Mesothelial cell of epicardium (in vitro differentiated cells): ENCODE data around the gene RAB11FIP2. TPM values are rescaled to one million over a fixed set of nuclear protein-coding genes. Genes with fewer than 3 reads are reported as not detected.

Experiments used
- DNase-seq, 2 experiments: peaks; one replicate each; pipeline ENCODE4 v3.0.0; 2021; ENCODE audit warnings: low spot score in 2 of 2; ENCODE audit not compliant: unreplicated experiment in 2 of 2
- H3K27ac Mint-ChIP-seq: 2 replicates; pipeline ENCODE4 v1.8.0; 2021; ENCODE audit warnings: mixed read lengths
- H3K27me3 Mint-ChIP-seq: 2 replicates; pipeline ENCODE4 v1.8.0; 2021; ENCODE audit warnings: low read depth, mixed read lengths
- H3K36me3 Mint-ChIP-seq: 2 replicates; pipeline ENCODE4 v1.8.0; 2021; ENCODE audit warnings: mixed read lengths
- H3K4me1 Mint-ChIP-seq: 2 replicates; pipeline ENCODE4 v1.8.0; 2021; ENCODE audit warnings: mixed read lengths
- H3K4me3 Mint-ChIP-seq: 2 replicates; pipeline ENCODE4 v1.8.0; 2021; ENCODE audit warnings: mild to moderate bottlenecking, moderate library complexity, mixed read lengths
- H3K9me3 Mint-ChIP-seq: 2 replicates; pipeline ENCODE4 v1.8.0; 2021; ENCODE audit warnings: mixed read lengths
- total RNA-seq: library from RNA; stranded (reverse); gene quantifications from 3 replicates; pipeline ENCODE4 v1.2.1, GENCODE V29; 2021
- TF ChIP-seq, protein P1 (sequence below): fragments of 200-600 bp; sonication (generic); IDR thresholded peaks from one replicate; pipeline ENCODE4 v1.5.0; 2021; ENCODE audit warnings: antibody characterized with exemption; ENCODE audit not compliant: unreplicated experiment

Gene RAB11FIP2
- total RNA-seq, 1 donor from 2014 or later = 31.8 TPM

DNA sequence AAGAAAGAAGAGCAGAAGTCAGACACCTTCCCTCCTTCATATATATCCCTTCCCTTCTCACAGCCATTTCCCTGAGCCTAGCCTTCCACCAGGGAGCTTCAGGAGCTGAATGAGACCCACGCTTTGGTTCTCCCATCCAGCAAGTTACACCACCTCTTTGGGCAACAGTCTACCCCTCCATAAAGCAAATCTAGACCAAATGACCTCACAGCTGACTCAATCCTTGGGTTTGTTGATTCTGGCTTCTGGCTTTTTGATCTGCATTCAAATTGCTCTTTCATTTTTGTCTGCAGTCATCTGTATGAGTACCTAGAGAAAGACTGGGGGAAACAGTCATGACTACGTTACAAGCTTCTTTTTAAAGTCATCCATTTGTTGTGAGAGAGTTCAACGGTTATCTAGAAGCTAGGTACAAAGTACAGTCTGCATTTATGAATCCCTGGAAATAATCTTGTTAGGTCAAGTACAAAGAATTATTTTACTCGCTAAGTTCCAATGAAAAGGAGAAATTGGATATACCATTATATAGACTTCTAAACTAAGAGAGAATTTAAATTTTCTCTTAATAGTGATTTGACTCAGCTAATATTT is 86.3 kb downstream of the RAB11FIP2 start:
- TF ChIP-seq, protein P1, sequence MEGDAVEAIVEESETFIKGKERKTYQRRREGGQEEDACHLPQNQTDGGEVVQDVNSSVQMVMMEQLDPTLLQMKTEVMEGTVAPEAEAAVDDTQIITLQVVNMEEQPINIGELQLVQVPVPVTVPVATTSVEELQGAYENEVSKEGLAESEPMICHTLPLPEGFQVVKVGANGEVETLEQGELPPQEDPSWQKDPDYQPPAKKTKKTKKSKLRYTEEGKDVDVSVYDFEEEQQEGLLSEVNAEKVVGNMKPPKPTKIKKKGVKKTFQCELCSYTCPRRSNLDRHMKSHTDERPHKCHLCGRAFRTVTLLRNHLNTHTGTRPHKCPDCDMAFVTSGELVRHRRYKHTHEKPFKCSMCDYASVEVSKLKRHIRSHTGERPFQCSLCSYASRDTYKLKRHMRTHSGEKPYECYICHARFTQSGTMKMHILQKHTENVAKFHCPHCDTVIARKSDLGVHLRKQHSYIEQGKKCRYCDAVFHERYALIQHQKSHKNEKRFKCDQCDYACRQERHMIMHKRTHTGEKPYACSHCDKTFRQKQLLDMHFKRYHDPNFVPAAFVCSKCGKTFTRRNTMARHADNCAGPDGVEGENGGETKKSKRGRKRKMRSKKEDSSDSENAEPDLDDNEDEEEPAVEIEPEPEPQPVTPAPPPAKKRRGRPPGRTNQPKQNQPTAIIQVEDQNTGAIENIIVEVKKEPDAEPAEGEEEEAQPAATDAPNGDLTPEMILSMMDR = no peak
- Mint-ChIP-seq H3K27me3 (peaks cover 30% of the 10 kb centered on the region), H3K9me3 (no peaks in the 10 kb centered on the region), H3K4me1 (no peaks in the 10 kb centered on the region), H3K4me3 (no peak overlapping the region), H3K27ac (no peak overlapping the region), H3K36me3 (no peaks in the 10 kb centered on the region)
- no peak for DNase-seq

DNA sequence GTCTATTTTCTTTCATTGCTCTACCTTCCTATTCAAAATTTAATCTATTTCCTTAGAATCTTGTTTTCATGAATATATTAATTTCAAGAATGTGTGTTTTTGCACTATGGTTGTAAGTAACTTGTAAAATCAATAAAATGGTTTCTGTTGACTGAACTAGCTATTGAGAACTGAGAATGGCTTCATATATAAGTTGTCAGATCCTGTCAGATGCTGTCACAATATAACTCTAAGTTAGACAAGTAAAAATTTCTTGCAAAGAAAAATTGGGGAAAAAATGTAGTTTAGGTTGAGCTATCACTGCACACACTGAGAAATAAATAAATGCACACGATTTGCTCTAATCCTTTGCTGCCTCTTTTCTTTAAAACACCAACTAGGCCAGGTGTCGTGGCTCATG is 89.8 kb downstream of the RAB11FIP2 start:
- Mint-ChIP-seq H3K4me1 (no peaks in the 10 kb centered on the region), H3K4me3 (no peak overlapping the region), H3K27ac (no peak overlapping the region), H3K27me3 (peaks cover 41% of the 10 kb centered on the region), H3K9me3 (no peaks in the 10 kb centered on the region), H3K36me3 (no peaks in the 10 kb centered on the region)
- DNase-seq = no peak
- TF ChIP-seq, protein P1 = no peak

DNA sequence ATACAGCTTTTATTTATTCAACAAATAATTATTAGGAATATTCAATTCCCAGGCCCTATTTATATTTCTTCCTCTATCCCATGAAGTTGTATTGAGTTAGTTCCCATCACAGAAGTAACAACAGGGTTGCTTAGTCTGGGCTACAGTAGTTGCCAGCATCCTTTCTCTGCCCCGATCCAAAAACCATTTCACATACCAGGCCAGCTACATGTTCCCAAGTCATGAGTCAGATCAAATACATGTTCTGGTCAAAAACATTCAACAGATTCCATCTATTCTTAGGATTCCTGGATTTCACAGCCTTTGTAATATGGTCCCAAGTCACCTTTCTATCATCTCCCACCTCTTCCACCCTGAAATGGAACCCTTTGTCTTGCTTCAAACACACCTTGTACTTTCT is 91.6 kb downstream of the RAB11FIP2 start:
- Mint-ChIP-seq H3K4me1 (no peaks in the 10 kb centered on the region), H3K27me3 (peaks cover 41% of the 10 kb centered on the region), H3K9me3 (no peaks in the 10 kb centered on the region), H3K27ac (no peak overlapping the region), H3K36me3 (no peaks in the 10 kb centered on the region), H3K4me3 (no peak overlapping the region)
- no peak for DNase-seq
- TF ChIP-seq, protein P1 = no peak
